Tibial artery (tissue), 4 donors: Measurements from ENCODE around the gene PSENEN.
A peak's percentile ranks its signal among the peaks of the same experiment; 100 is the strongest.

Experiments used
- DNase-seq, 2 donors: peaks; one replicate each; pipeline ENCODE4 v3.0.0-alpha.2; 2019
- H3K27ac ChIP-seq, 2 donors: fragments of 200-600 bp; sonication (generic) in 1 of 2; 1 replicate in 1 of 2; 2 replicates in 1 of 2; pipeline ENCODE4 v1.5.1; 2018 to 2019; ENCODE audit warnings: mild to moderate bottlenecking in 1 of 2
- H3K27me3 ChIP-seq, 2 donors: fragments of 200-600 bp; sonication (generic) in 1 of 2; one replicate each; pipeline versions ENCODE4 v1.5.1 to v1.6.0; 2016 to 2019
- H3K36me3 ChIP-seq, 3 donors: fragments of 200-600 bp; sonication (generic) in 2 of 3; one replicate each; pipeline ENCODE4 v1.5.1; 2016 to 2019; ENCODE audit warnings: mild to moderate bottlenecking in 2 of 3
- H3K4me1 ChIP-seq, 4 donors: fragments of 200-600 bp; sonication (generic) in 2 of 4; 1 replicate in 3 of 4; 2 replicates in 1 of 4; pipeline ENCODE4 v1.5.1; 2016 to 2019
- H3K4me3 ChIP-seq, 2 donors: fragments of 200-600 bp; sonication (generic) in 1 of 2; 1 replicate in 1 of 2; 2 replicates in 1 of 2; pipeline ENCODE4 v1.5.1; 2018 to 2019; ENCODE audit warnings: mild to moderate bottlenecking in 2 of 2
- H3K9me3 ChIP-seq, 3 donors: fragments of 200-600 bp; sonication (generic) in 1 of 3; one replicate each; pipeline ENCODE4 v1.5.1; 2016 to 2019
- CTCF ChIP-seq, 2 experiments: fragments of 200-600 bp in 1 of 2; fragments of 450-650 bp in 1 of 2; IDR thresholded peaks; one replicate each; pipeline ENCODE4 v1.5.1; 2017 to 2019; ENCODE audit warnings: antibody characterized with exemption in 2 of 2, mild to moderate bottlenecking in 1 of 2, moderate library complexity in 1 of 2
- intact Hi-C: fragments of 100-400 bp; cut with DNase I; formaldehyde crosslinking; loops from one replicate; pipeline ENCODE4 v1.15.0; 2023; ENCODE audit warnings: low total_unique reads

Gene PSENEN

GRCh38 chr19:35713506-35713850 is 32.0 kb upstream of the PSENEN start:
- Histone ChIP-seq H3K9me3 (no peaks in the 10 kb centered on the region), H3K4me3 (no peak overlapping the region), H3K4me1 (peaks cover 0 to 16% (median 9%) of the 10 kb centered on the region in 4 donors), H3K27me3 (no peaks in the 10 kb centered on the region), H3K36me3 (no peaks in the 10 kb centered on the region), H3K27ac (no peak overlapping the region)
- no peak for TF ChIP-seq CTCF (IDR thresholded peaks at IDR 0.05)
- intact Hi-C loops: loop anchor here (10.0 kb wide), 1 partner anchor 589 kb away; no protein-coding TSS in a partner anchor
- DNase-seq: no peak

- intact Hi-C loops: loop anchor here (10.0 kb wide), 1 partner anchor 589 kb away; no protein-coding TSS in a partner anchor
- Histone ChIP-seq H3K9me3 (no peaks in the 10 kb centered on the region), H3K27me3 (no peaks in the 10 kb centered on the region), H3K4me3 (no peak overlapping the region), H3K36me3 (no peaks in the 10 kb centered on the region), H3K4me1 (peaks cover 0 to 21% (median 14%) of the 10 kb centered on the region in 4 donors), H3K27ac (no peak overlapping the region)
- no peak for DNase-seq
- no peak for TF ChIP-seq CTCF (IDR thresholded peaks at IDR 0.05)
Measured at GRCh38 chr19:35713904-35714495, 31.5 kb upstream of the PSENEN start.

GRCh38 chr19:35714601-35715354 is 30.7 kb upstream of the PSENEN start:
- intact Hi-C loops: loop anchor here (5.0 to 10.0 kb wide), 3 partner anchors 43 to 590 kb away; partner anchors contain the start of genes HSPB6, PROSER3 and TMEM147
- no peak overlapping the region for H3K27ac ChIP-seq
- no peak for TF ChIP-seq CTCF (IDR thresholded peaks at IDR 0.05)

GRCh38 chr19:35715355-35715809 is 30.1 kb upstream of the PSENEN start:
- Histone ChIP-seq H3K9me3 (no peaks in the 10 kb centered on the region), H3K4me3 (peak overlapping the region in 1 of 2 donors; percentile 64), H3K27me3 (no peaks in the 10 kb centered on the region), H3K4me1 (peaks cover 0 to 32% (median 24%) of the 10 kb centered on the region in 4 donors), H3K36me3 (peaks cover 0 to 11% (median 1%) of the 10 kb centered on the region in 3 donors), H3K27ac (peak overlapping the region; percentile 86)
- TF ChIP-seq CTCF (IDR thresholded peaks at IDR 0.05): no peak
- no peak for DNase-seq
- intact Hi-C loops: loop anchor here (5.0 to 10.0 kb wide), 3 partner anchors 42 to 591 kb away; partner anchors contain the start of genes HSPB6, PROSER3 and TMEM147

More at GRCh38 chr19:35714601-35715354, 30.7 kb upstream of the PSENEN start:
- Histone ChIP-seq H3K27me3 (no peaks in the 10 kb centered on the region), H3K4me3 (no peak overlapping the region), H3K36me3 (peaks cover 0 to 5% (median 0%) of the 10 kb centered on the region in 3 donors), H3K9me3 (no peaks in the 10 kb centered on the region), H3K4me1 (peaks cover 0 to 29% (median 22%) of the 10 kb centered on the region in 4 donors)
- no peak for DNase-seq

DNA sequence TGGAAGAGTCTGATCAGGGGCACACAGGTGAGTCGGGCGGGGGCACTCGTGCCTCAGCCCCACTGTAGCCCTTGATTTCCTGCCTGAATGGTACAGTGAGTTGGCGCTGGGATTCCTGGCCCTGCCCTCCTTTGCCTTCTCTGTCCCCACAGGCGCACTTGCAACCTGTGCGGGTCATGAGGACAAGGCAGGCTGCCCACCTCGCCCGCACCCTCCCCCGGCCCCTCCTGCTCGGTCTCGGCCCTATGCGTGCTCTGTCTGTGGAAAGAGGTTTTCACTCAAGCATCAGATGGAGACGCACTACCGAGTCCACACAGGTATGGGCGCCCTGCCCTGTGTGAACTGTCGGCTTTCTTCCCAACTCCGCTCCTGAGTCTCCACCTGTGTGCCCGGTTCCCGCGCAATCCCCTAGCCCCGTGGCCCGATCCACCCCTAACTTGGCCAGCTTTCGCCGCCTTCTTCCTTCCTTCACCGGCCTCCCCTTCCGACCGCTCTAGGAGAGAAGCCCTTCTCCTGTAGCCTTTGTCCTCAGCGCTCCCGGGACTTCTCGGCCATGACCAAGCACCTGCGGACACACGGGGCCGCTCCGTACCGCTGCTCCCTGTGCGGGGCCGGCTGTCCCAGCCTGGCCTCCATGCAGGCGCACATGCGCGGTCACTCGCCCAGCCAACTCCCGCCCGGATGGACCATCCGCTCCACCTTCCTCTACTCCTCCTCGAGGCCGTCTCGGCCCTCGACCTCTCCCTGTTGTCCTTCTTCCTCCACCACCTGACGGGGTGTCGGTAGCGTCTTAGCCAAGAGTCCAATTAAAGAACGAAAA is 29.3 kb upstream of the PSENEN start:
- intact Hi-C loops: loop anchor here (2.0 to 10.0 kb wide), 4 partner anchors 23 to 591 kb away; partner anchors contain the start of genes HSPB6, PROSER3 and TMEM147
- Histone ChIP-seq H3K27me3 (no peaks in the 10 kb centered on the region), H3K36me3 (peaks cover under 1 to 19% (median 9%) of the 10 kb centered on the region in 3 donors), H3K27ac (peak overlapping the region; percentile 86), H3K4me1 (peaks cover 0 to 32% (median 24%) of the 10 kb centered on the region in 4 donors), H3K9me3 (no peaks in the 10 kb centered on the region), H3K4me3 (peak overlapping the region; percentile 64 to 95)
- TF ChIP-seq CTCF (IDR thresholded peaks at IDR 0.05): no peak
- peak; percentile 42 to 82 for DNase-seq
